IMR-90 (cell line): ENCODE results near the gene COPB1. TPM values are rescaled to one million over a fixed set of nuclear protein-coding genes. Genes with fewer than 3 reads are reported as not detected.

Experiments used
- ATAC-seq: fragments of 200-7000 bp; cut with Tn5 transposase; 2 replicates; pipeline ENCODE4 v1.9.1; 2020; ENCODE audit warnings: low read depth, mild to moderate bottlenecking, moderate library complexity
- BruUV-seq: library from RNA; stranded (reverse); fragments of 400-500 nt; replicated peaks from 2 replicates; lab custom pipeline; 2021; lab: Mats Ljungman, UMichigan
- CTCF ChIA-PET: fragments of 300-600 bp; formaldehyde crosslinking; extraction: SDS; loops from one replicate; lab custom pipeline; 2021; ENCODE audit warnings: antibody characterized with exemption; lab: Yijun Ruan, JAX
- POLR2A ChIA-PET: fragments of 300-600 bp; sonication (Branson Sonifier 250); formaldehyde crosslinking; loops from one replicate; lab custom pipeline; 2022; ENCODE audit warnings: antibody characterized with exemption; ENCODE audit not compliant: unreplicated experiment; lab: Charles Lee
- DNase-seq: peaks from one replicate; pipeline ENCODE4 v3.0.0; 2013
- H2AFZ ChIP-seq: replicated peaks from 2 replicates; pipeline ENCODE3; 2013; ENCODE audit warnings: low read length, mild to moderate bottlenecking; ENCODE audit not compliant: poor library complexity
- H2AK5ac ChIP-seq: 2 replicates; pipeline ENCODE4 v1.6.1; 2013; ENCODE audit warnings: low read depth, low read length, inconsistent platforms
- H2AK9ac ChIP-seq: replicated peaks from 2 replicates; pipeline ENCODE3; 2013; ENCODE audit warnings: mild to moderate bottlenecking, low read depth, low read length, moderate library complexity; ENCODE audit not compliant: poor library complexity
- H2BK120ac ChIP-seq: 2 replicates; pipeline ENCODE4 v1.6.1; 2013; ENCODE audit warnings: low read depth, low read length, inconsistent platforms
- H2BK15ac ChIP-seq: 3 replicates; pipeline ENCODE4 v1.6.1; 2013; ENCODE audit warnings: low read depth, low read length, inconsistent platforms
- H2BK20ac ChIP-seq: 2 replicates; pipeline ENCODE4 v1.6.1; 2013; ENCODE audit warnings: low read depth, mild to moderate bottlenecking, inconsistent platforms, low read length, moderate library complexity
- H2BK5ac ChIP-seq: 2 replicates; pipeline ENCODE4 v1.6.1; 2013; ENCODE audit warnings: mild to moderate bottlenecking, low read depth, low read length, inconsistent platforms; ENCODE audit not compliant: poor library complexity, severe bottlenecking
- H3K14ac ChIP-seq: replicated peaks from 2 replicates; pipeline ENCODE4 v1.6.1; 2013; ENCODE audit warnings: low read depth, low read length, inconsistent platforms
- H3K18ac ChIP-seq: 2 replicates; pipeline ENCODE4 v1.6.1; 2013; ENCODE audit warnings: low read depth, low read length, control low read depth
- H3K23ac ChIP-seq: 2 replicates; pipeline ENCODE4 v1.6.1; 2013; ENCODE audit warnings: low read depth, low read length, inconsistent platforms
- H3K27ac ChIP-seq: 2 replicates; pipeline ENCODE4 v1.5.1; 2013; ENCODE audit warnings: mild to moderate bottlenecking, control low read depth, low read length; ENCODE audit not compliant: insufficient read depth
- H3K27me3 ChIP-seq: 2 replicates; pipeline ENCODE4 v1.6.1; 2013; ENCODE audit warnings: low read length; ENCODE audit not compliant: control insufficient read depth, insufficient read depth
- H3K36me3 ChIP-seq: 2 replicates; pipeline ENCODE4 v1.6.1; 2013; ENCODE audit warnings: low read length, mixed read lengths; ENCODE audit not compliant: control insufficient read depth, insufficient read depth
- H3K4ac ChIP-seq: 2 replicates; pipeline ENCODE4 v1.6.1; 2013; ENCODE audit warnings: low read depth, low read length, inconsistent platforms
- H3K4me1 ChIP-seq: 2 replicates; pipeline ENCODE4 v1.6.1; 2013; ENCODE audit warnings: low read length, mixed read lengths; ENCODE audit not compliant: control insufficient read depth, insufficient read depth
- H3K4me2 ChIP-seq: 2 replicates; pipeline ENCODE4 v1.6.1; 2013; ENCODE audit warnings: low read depth, mild to moderate bottlenecking, control low read depth, low read length, moderate library complexity
- H3K4me3 ChIP-seq: 2 replicates; pipeline ENCODE4 v1.5.1; 2013; ENCODE audit warnings: low read depth, mild to moderate bottlenecking, control low read depth, low read length, moderate library complexity; ENCODE audit not compliant: insufficient read depth
- H3K56ac ChIP-seq: 2 replicates; pipeline ENCODE4 v1.6.1; 2013; ENCODE audit warnings: low read length, inconsistent platforms; ENCODE audit not compliant: insufficient read depth; ENCODE audit errors: extremely low read depth
- H3K79me1 ChIP-seq, 2 experiments: 2 replicates each; pipeline ENCODE4 v1.6.1; 2013; ENCODE audit warnings: low read length in 2 of 2, inconsistent platforms in 1 of 2, low read depth in 1 of 2
- H3K9ac ChIP-seq: 2 replicates; pipeline ENCODE4 v1.6.1; 2013; ENCODE audit warnings: low read depth, low read length, control low read depth
- H3K9me1 ChIP-seq: 2 replicates; pipeline ENCODE4 v1.6.1; 2013; ENCODE audit warnings: low read length, inconsistent platforms; ENCODE audit not compliant: insufficient read depth
- H3K9me3 ChIP-seq: 2 replicates; pipeline ENCODE4 v1.6.1; 2013; ENCODE audit warnings: low read length; ENCODE audit not compliant: control insufficient read depth, insufficient read depth
- H4K20me1 ChIP-seq: 2 replicates; pipeline ENCODE4 v1.6.1; 2013; ENCODE audit warnings: low read length, inconsistent platforms; ENCODE audit not compliant: insufficient read depth
- H4K5ac ChIP-seq: 2 replicates; pipeline ENCODE4 v1.6.1; 2013; ENCODE audit warnings: mild to moderate bottlenecking, low read depth, low read length, control low read depth
- H4K8ac ChIP-seq, 2 experiments: 2 replicates each; pipeline ENCODE4 v1.6.1; 2013; ENCODE audit warnings: low read depth in 2 of 2, low read length in 2 of 2, control low read depth in 1 of 2, inconsistent platforms in 1 of 2
- H4K91ac ChIP-seq: 2 replicates; pipeline ENCODE4 v1.6.1; 2013; ENCODE audit warnings: low read depth, low read length, inconsistent platforms; ENCODE audit not compliant: insufficient read depth
- BHLHE40 ChIP-seq: fragments of 150-350 bp; IDR thresholded peaks from 2 replicates; pipeline ENCODE4 v1.6.1; 2016; ENCODE audit warnings: mild to moderate bottlenecking, low read depth, low read length
- CEBPB ChIP-seq: IDR thresholded peaks from 2 replicates; pipeline ENCODE4 v1.6.1; 2012; ENCODE audit warnings: low read depth, low read length, improper control_type of control experiment
- CHD1 ChIP-seq: IDR thresholded peaks from 2 replicates; pipeline ENCODE4 v1.6.1; 2012; ENCODE audit warnings: low read depth, low read length, improper control_type of control experiment
- FOS ChIP-seq: fragments of 150-350 bp; IDR thresholded peaks from 2 replicates; pipeline ENCODE4 v1.6.1; 2016; ENCODE audit warnings: low read depth, low read length
- MAFK ChIP-seq: IDR thresholded peaks from 2 replicates; pipeline ENCODE4 v1.6.1; 2012; ENCODE audit warnings: low read depth, low read length, improper control_type of control experiment
- MAZ ChIP-seq: IDR thresholded peaks from 2 replicates; pipeline ENCODE4 v1.6.1; 2012; ENCODE audit warnings: low read depth, mild to moderate bottlenecking, low read length, improper control_type of control experiment, moderate library complexity, borderline replicate concordance
- MXI1 ChIP-seq: IDR thresholded peaks from 2 replicates; pipeline ENCODE4 v1.6.1; 2012; ENCODE audit warnings: low read depth, mild to moderate bottlenecking, low read length, moderate library complexity, borderline replicate concordance
- NFE2L2 ChIP-seq: fragments of 150-350 bp; IDR thresholded peaks from 2 replicates; pipeline ENCODE4 v1.6.1; 2016; ENCODE audit warnings: low read depth, mild to moderate bottlenecking, low read length
- POLR2A ChIP-seq: IDR thresholded peaks from 2 replicates; pipeline ENCODE4 v1.6.1; 2012; ENCODE audit warnings: mild to moderate bottlenecking, low read depth, low read length
- RAD21 ChIP-seq: IDR thresholded peaks from 2 replicates; pipeline ENCODE4 v1.6.1; 2012; ENCODE audit warnings: low read length, improper control_type of control experiment
- RCOR1 ChIP-seq: IDR thresholded peaks from 2 replicates; pipeline ENCODE4 v1.6.1; 2012; ENCODE audit warnings: mild to moderate bottlenecking, low read length, improper control_type of control experiment; ENCODE audit not compliant: insufficient replicate concordance
- RFX5 ChIP-seq: IDR thresholded peaks from 2 replicates; pipeline ENCODE4 v1.8.0; 2012; ENCODE audit warnings: low read depth, mild to moderate bottlenecking, low read length, moderate library complexity
- SMC3 ChIP-seq: fragments of 150-350 bp; IDR thresholded peaks from 2 replicates; pipeline ENCODE4 v1.6.1; 2016; ENCODE audit warnings: low read depth, mild to moderate bottlenecking, antibody characterized with exemption, low read length, moderate library complexity
- USF2 ChIP-seq: fragments of 150-350 bp; IDR thresholded peaks from 2 replicates; pipeline ENCODE4 v1.6.1; 2017; ENCODE audit warnings: mild to moderate bottlenecking, antibody characterized with exemption, low read length, low read depth
- WGBS, 2 experiments: methylation state at CpG; one replicate each; pipeline versions ENCODE4 v1.1.5 to v1.1.7; 2013; ENCODE audit warnings: missing lambda C conversion rate in 2 of 2; ENCODE audit not compliant: insufficient read length in 1 of 2; ENCODE audit errors: extremely low coverage in 2 of 2; 5-methylcytosine and 5-hydroxymethylcytosine counted together
- dilution Hi-C: fragments of 300-500 bp; cut with HindIII; formaldehyde crosslinking; loops from one replicate; pipeline ENCODE4 v1.14.3; 2018; ENCODE audit warnings: low sequenced_read_pairs; ENCODE audit not compliant: unreplicated experiment
- in situ Hi-C: fragments of 300-500 bp; cut with MboI; formaldehyde crosslinking; loops from 3 replicates; pipeline ENCODE4 v1.14.3; 2019; ENCODE audit warnings: low sequenced_read_pairs, inconsistent platforms, mixed read lengths
- intact Hi-C: fragments of 100-400 bp; cut with micrococcal nuclease; formaldehyde crosslinking; loops from 2 replicates; pipeline ENCODE4 v1.10.0; 2022
- polyA plus RNA-seq, 3 experiments: library from polyadenylated mRNA; depleted of rRNA; stranded (reverse); fragments of >200 nt; gene quantifications; 2 replicates each; pipeline ENCODE4 v1.2.3, GENCODE V29; 2012; ENCODE audit warnings: low replicate concordance in 1 of 3
- total RNA-seq: library from RNA; depleted of rRNA; stranded (reverse); fragments of >200 nt; gene quantifications from 2 replicates; pipeline ENCODE4 v1.2.3, GENCODE V29; 2012
- TF ChIP-seq, protein P1 (sequence below): conservative IDR thresholded peaks from 2 replicates; pipeline ENCODE4 v1.5.1; 2012; ENCODE audit warnings: mild to moderate bottlenecking, low read depth, low read length, improper control_type of control experiment
- TF ChIP-seq, protein P2 (sequence below): fragments of 150-350 bp; IDR thresholded peaks from 2 replicates; pipeline ENCODE4 v1.6.1; 2016; ENCODE audit warnings: low read depth, mild to moderate bottlenecking, low read length, moderate library complexity, borderline replicate concordance

The COPB1 gene
- total and polyA plus RNA-seq, 2 of the 4 experiments (the other 2 are of a cell fraction), result 136 to 341 TPM

GRCh38 chr11:14529951-14530350 lies 30.3 kb upstream of the COPB1 start:
- H3K4me3 ChIP-seq, result no peak overlapping the region
- H2BK120ac ChIP-seq, result no peak overlapping the region
- H3K18ac ChIP-seq, result no peak overlapping the region
- H3K9me1 ChIP-seq, result no peaks in the 10 kb centered on the region
- H3K4me2 ChIP-seq, result no peak overlapping the region
- H2AK9ac ChIP-seq, result no peak overlapping the region
- H3K23ac ChIP-seq, result no peak overlapping the region
- no peak overlapping the region for H3K4ac ChIP-seq
- H2AK5ac ChIP-seq, result no peak overlapping the region
- H4K5ac ChIP-seq, result no peak overlapping the region
- no peak overlapping the region for H2AFZ ChIP-seq
- H3K36me3 ChIP-seq, result no peaks in the 10 kb centered on the region
- TF ChIP-seq NFE2L2, result no peak
- no peak for TF ChIP-seq RFX5
- TF ChIP-seq CHD1, result no peak
- TF ChIP-seq MXI1, result no peak
- no peak for TF ChIP-seq MAZ
- no peak for TF ChIP-seq BHLHE40
- no peak for TF ChIP-seq SMC3
- TF ChIP-seq FOS, result no peak
- TF ChIP-seq MAFK, result no peak
- no peak for TF ChIP-seq RCOR1
- no peak for TF ChIP-seq POLR2A
- TF ChIP-seq USF2, result no peak
- no peak for TF ChIP-seq CEBPB
- no peak for TF ChIP-seq RAD21
- TF ChIP-seq, protein P1, sequence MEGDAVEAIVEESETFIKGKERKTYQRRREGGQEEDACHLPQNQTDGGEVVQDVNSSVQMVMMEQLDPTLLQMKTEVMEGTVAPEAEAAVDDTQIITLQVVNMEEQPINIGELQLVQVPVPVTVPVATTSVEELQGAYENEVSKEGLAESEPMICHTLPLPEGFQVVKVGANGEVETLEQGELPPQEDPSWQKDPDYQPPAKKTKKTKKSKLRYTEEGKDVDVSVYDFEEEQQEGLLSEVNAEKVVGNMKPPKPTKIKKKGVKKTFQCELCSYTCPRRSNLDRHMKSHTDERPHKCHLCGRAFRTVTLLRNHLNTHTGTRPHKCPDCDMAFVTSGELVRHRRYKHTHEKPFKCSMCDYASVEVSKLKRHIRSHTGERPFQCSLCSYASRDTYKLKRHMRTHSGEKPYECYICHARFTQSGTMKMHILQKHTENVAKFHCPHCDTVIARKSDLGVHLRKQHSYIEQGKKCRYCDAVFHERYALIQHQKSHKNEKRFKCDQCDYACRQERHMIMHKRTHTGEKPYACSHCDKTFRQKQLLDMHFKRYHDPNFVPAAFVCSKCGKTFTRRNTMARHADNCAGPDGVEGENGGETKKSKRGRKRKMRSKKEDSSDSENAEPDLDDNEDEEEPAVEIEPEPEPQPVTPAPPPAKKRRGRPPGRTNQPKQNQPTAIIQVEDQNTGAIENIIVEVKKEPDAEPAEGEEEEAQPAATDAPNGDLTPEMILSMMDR, result no peak
- TF ChIP-seq, protein P2, sequence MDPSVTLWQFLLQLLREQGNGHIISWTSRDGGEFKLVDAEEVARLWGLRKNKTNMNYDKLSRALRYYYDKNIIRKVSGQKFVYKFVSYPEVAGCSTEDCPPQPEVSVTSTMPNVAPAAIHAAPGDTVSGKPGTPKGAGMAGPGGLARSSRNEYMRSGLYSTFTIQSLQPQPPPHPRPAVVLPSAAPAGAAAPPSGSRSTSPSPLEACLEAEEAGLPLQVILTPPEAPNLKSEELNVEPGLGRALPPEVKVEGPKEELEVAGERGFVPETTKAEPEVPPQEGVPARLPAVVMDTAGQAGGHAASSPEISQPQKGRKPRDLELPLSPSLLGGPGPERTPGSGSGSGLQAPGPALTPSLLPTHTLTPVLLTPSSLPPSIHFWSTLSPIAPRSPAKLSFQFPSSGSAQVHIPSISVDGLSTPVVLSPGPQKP, result no peak
- no peak overlapping the region for H3K56ac ChIP-seq
- H2BK15ac ChIP-seq, result no peak overlapping the region
- POLR2A ChIA-PET, result no interaction called here
- dilution Hi-C loops (no loop called here), intact Hi-C loops (loop anchor here (10.0 kb wide), 1 partner anchor 665 kb away; no protein-coding TSS in a partner anchor), in situ Hi-C loops (no loop called here)
- H3K79me1 ChIP-seq, result no peaks in the 10 kb centered on the region
- H4K20me1 ChIP-seq, result no peaks in the 10 kb centered on the region
- no peak overlapping the region for H4K8ac ChIP-seq
- no peak overlapping the region for H3K9ac ChIP-seq
- no peak overlapping the region for H4K91ac ChIP-seq
- ATAC-seq, result no peak
- H3K27ac ChIP-seq, result no peak overlapping the region
- CTCF ChIA-PET, result no interaction called here
- BruUV-seq, result no TSS peak
- no peak for DNase-seq
- WGBS, 2 experiments, result no CpG with 5 or more reads among the region's 2 CpGs
- no peak overlapping the region for H2BK5ac ChIP-seq
- peaks cover 3% of the 10 kb centered on the region; the same call in 1 of the 2 replicates for H3K27me3 ChIP-seq
- H2BK20ac ChIP-seq, result no peak overlapping the region
- H3K4me1 ChIP-seq, result no peaks in the 10 kb centered on the region
- no peak overlapping the region for H3K14ac ChIP-seq
- H3K9me3 ChIP-seq, result no peaks in the 10 kb centered on the region
